ENCODE data around the gene WTAP.

WTAP gene

GRCh38 chr6:159682295-159682694 lies 45.0 kb upstream of the WTAP start:
- no peaks in the 10 kb centered on the region for H3K4me1 ChIP-seq (ENCODE audit: low read length)
- no peak overlapping the region for H3K27ac ChIP-seq (ENCODE audit: low read length)
- no peak for TF ChIP-seq EZH2phosphoT487 (IDR thresholded peaks at IDR 0.05; ENCODE audit: low read length)
- no peak for TF ChIP-seq EZH2 (optimal IDR thresholded peaks at IDR 0.05; ENCODE audit: low read depth, low read length)
- TF ChIP-seq, protein P1, sequence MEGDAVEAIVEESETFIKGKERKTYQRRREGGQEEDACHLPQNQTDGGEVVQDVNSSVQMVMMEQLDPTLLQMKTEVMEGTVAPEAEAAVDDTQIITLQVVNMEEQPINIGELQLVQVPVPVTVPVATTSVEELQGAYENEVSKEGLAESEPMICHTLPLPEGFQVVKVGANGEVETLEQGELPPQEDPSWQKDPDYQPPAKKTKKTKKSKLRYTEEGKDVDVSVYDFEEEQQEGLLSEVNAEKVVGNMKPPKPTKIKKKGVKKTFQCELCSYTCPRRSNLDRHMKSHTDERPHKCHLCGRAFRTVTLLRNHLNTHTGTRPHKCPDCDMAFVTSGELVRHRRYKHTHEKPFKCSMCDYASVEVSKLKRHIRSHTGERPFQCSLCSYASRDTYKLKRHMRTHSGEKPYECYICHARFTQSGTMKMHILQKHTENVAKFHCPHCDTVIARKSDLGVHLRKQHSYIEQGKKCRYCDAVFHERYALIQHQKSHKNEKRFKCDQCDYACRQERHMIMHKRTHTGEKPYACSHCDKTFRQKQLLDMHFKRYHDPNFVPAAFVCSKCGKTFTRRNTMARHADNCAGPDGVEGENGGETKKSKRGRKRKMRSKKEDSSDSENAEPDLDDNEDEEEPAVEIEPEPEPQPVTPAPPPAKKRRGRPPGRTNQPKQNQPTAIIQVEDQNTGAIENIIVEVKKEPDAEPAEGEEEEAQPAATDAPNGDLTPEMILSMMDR (IDR thresholded peaks at IDR 0.05; ENCODE audit: low read length) = no peak
- no peak overlapping the region for H3K9ac ChIP-seq (ENCODE audit: low read length)
- H3K4me2 ChIP-seq (ENCODE audit: low read depth, low read length) = no peak overlapping the region
- H3K36me3 ChIP-seq (replicated peaks; ENCODE audit: insufficient read depth, low read length) = peaks cover 3% of the 10 kb centered on the region; the same call in 1 of the 2 replicates
- no peaks in the 10 kb centered on the region for H3K27me3 ChIP-seq (replicated peaks; ENCODE audit: insufficient read depth, low read length)
- H3K9me3 ChIP-seq (replicated peaks; ENCODE audit: insufficient read depth, low read length) = no peaks in the 10 kb centered on the region
- H2AFZ ChIP-seq (ENCODE audit: low read length) = no peak overlapping the region
- no peak overlapping the region for H3K4me3 ChIP-seq (ENCODE audit: low read length)
- no peaks in the 10 kb centered on the region for H3K79me2 ChIP-seq (ENCODE audit: low read length)
- no peaks in the 10 kb centered on the region for H3F3A ChIP-seq (ENCODE audit: insufficient read depth, low read length)
- H4K20me1 ChIP-seq (ENCODE audit: insufficient read depth, low read length) = no peaks in the 10 kb centered on the region
- no peaks in the 10 kb centered on the region for H3K9me2 ChIP-seq (replicated peaks; ENCODE audit: insufficient read depth, low read length)
- peak; percentile 8 for DNase-seq

DNA sequence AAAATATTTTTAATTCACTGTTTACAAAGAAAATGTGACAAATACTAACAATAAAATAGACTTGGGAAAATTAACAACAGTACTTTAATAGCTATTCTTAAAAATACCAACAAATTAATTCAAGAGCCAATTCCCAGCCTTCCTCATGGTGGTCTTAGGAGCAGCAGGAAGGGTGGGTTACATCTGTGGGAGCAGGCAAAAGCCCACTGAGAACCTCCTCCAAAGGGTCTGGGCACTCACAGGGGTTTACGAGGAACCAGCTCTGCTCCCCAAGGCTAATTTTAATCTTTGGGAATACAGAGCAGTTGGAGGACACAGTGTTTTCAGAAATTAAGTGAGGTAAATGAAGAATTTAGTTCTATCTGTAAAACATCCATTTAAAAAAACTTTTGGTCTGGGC lies 44.5 kb upstream of the WTAP start:
- H3K36me3 ChIP-seq (replicated peaks; ENCODE audit: insufficient read depth, low read length) = peaks cover 3% of the 10 kb centered on the region; the same call in 1 of the 2 replicates
- H3K4me2 ChIP-seq (ENCODE audit: low read depth, low read length) = no peak overlapping the region
- no peak overlapping the region for H3K9ac ChIP-seq (ENCODE audit: low read length)
- TF ChIP-seq, protein P1 (IDR thresholded peaks at IDR 0.05; ENCODE audit: low read length) = no peak
- TF ChIP-seq EZH2 (optimal IDR thresholded peaks at IDR 0.05; ENCODE audit: low read depth, low read length) (no peak), EZH2phosphoT487 (IDR thresholded peaks at IDR 0.05; ENCODE audit: low read length) (no peak)
- no peaks in the 10 kb centered on the region for H3K4me1 ChIP-seq (ENCODE audit: low read length)
- no peak overlapping the region for H3K4me3 ChIP-seq (ENCODE audit: low read length)
- H2AFZ ChIP-seq (ENCODE audit: low read length) = no peak overlapping the region
- H3K27me3 ChIP-seq (replicated peaks; ENCODE audit: insufficient read depth, low read length) = no peaks in the 10 kb centered on the region
- no peak overlapping the region for H3K27ac ChIP-seq (ENCODE audit: low read length)
- no peak for DNase-seq
- H3K9me2 ChIP-seq (replicated peaks; ENCODE audit: insufficient read depth, low read length) = no peaks in the 10 kb centered on the region
- no peaks in the 10 kb centered on the region for H4K20me1 ChIP-seq (ENCODE audit: insufficient read depth, low read length)
- no peaks in the 10 kb centered on the region for H3K9me3 ChIP-seq (replicated peaks; ENCODE audit: insufficient read depth, low read length)
- H3K79me2 ChIP-seq (ENCODE audit: low read length) = no peaks in the 10 kb centered on the region
- no peaks in the 10 kb centered on the region for H3F3A ChIP-seq (ENCODE audit: insufficient read depth, low read length)

DNA sequence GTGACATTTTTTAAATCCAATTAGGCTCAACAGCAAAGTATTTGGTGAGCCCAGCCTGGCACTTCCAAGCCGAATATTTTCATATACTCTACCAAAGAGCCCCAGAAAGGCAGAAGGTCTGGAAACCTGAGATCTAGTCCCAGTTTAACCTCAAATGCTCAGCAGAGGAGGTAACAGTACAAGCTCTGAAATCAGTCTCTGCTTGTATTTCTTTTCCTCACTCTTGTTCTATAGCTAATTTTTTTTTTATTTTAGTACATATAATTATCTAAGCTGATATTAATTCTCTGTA lies 43.3 kb upstream of the WTAP start:
- no peak overlapping the region for H2AFZ ChIP-seq (ENCODE audit: low read length)
- no peaks in the 10 kb centered on the region for H4K20me1 ChIP-seq (ENCODE audit: insufficient read depth, low read length)
- no peaks in the 10 kb centered on the region for H3F3A ChIP-seq (ENCODE audit: insufficient read depth, low read length)
- no peak overlapping the region for H3K27ac ChIP-seq (ENCODE audit: low read length)
- H3K4me2 ChIP-seq (ENCODE audit: low read depth, low read length) = no peak overlapping the region
- DNase-seq = no peak
- no peaks in the 10 kb centered on the region for H3K27me3 ChIP-seq (replicated peaks; ENCODE audit: insufficient read depth, low read length)
- no peaks in the 10 kb centered on the region for H3K4me1 ChIP-seq (ENCODE audit: low read length)
- no peak for TF ChIP-seq EZH2phosphoT487 (IDR thresholded peaks at IDR 0.05; ENCODE audit: low read length)
- TF ChIP-seq, protein P1 (IDR thresholded peaks at IDR 0.05; ENCODE audit: low read length) = no peak
- no peak for TF ChIP-seq EZH2 (optimal IDR thresholded peaks at IDR 0.05; ENCODE audit: low read depth, low read length)
- no peaks in the 10 kb centered on the region for H3K9me2 ChIP-seq (replicated peaks; ENCODE audit: insufficient read depth, low read length)
- no peak overlapping the region for H3K9ac ChIP-seq (ENCODE audit: low read length)
- H3K79me2 ChIP-seq (ENCODE audit: low read length) = peaks cover 4% of the 10 kb centered on the region; the same call in 1 of the 2 replicates
- no peak overlapping the region for H3K4me3 ChIP-seq (ENCODE audit: low read length)
- H3K36me3 ChIP-seq (replicated peaks; ENCODE audit: insufficient read depth, low read length) = peaks cover 3% of the 10 kb centered on the region; the same call in 1 of the 2 replicates
- no peaks in the 10 kb centered on the region for H3K9me3 ChIP-seq (replicated peaks; ENCODE audit: insufficient read depth, low read length)
